HG03045 (cell line): ENCODE results near the gene TRANK1.
"Not testable (repeated sequence)": the region's sequence is repeated elsewhere in the genome, so short reads cannot be mapped to it uniquely, and the experiment has no call there.

Experiments
- ATAC-seq: cut with Tn5 transposase; IDR thresholded peaks from one replicate; pipeline ENCODE4 v1.9.1; 2021; ENCODE audit warnings: mild to moderate bottlenecking, moderate library complexity; ENCODE audit not compliant: unreplicated experiment

Gene TRANK1

GRCh38 chr3:36923523-36923943, 21.3 kb downstream of the TRANK1 start:
- no peak for ATAC-seq

DNA sequence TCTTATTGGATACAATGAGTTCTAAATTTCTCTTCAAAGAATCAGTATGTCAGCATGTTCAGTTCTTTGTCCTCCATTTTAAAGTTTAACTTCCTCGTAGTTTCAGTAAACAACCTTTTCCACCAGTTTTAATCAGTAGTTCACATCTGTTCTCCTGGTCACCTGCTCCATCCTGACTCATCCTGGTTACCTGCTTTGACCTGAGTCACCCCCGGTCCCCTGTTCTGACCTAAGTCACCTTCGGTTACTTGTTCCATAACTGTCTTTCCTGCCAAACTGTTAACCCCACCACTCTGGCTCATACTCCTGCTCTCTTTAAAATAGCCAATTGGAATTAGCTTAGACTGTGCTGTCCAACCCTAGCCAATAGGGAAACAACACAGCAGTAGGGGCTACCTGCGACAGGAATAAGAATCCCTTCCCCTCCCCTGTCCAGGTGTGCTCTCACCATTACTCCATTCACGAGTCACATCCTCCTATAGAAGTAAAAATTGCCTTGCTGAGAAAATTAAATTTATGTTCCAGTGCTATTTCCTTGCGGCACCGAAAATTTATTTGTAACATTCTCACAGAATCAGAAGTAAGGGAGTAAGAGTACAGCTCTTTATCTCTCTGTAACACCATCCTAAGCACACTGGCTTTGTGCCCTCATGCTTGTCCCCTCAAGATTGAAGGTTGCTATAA, 23.8 kb downstream of the TRANK1 start:
- ATAC-seq = no peak

- no peak for ATAC-seq
These were observed 25.3 kb downstream of the TRANK1 start for GRCh38 chr3:36919439-36920160.

- peak; percentile 79 for ATAC-seq
These were observed 26.8 kb downstream of the TRANK1 start for GRCh38 chr3:36918050-36918449.

DNA sequence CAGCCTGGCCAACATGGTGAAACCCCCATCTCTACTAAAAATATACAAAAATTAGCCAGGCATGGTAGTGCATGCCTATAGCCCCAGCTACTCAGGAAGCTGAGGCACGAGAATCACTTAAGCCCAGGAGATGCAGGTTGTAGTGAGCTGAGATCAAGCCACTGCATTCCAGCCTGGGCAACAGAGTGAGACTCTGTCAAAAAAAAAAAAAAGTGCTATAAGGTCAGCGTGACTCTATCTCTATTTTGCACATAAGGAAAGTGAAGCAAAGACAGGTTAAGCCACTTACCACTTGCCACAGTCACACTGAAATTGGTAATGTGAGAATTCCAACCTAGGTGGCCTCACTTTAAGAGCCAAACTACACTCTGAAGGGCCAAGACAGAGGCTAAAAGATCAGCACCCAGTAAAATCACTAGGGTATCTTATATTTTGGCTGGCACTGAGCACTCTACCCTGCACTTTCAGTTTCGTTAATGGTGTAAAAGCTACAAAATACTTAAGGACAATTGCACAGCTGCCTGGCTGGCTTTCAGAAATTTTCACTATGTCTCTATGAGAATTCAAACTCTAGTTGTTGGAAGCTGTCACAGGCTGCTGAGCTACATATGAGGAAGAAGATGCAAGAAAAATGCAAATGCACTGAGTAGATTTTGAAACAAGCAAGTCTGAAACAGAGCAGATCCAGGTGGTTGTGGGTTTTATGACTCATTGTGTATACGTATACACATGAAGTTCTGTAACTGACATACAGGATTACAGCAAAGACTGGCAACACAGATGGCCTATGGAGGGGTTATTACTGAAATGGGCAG, 32.7 kb downstream of the TRANK1 start:
- ATAC-seq = peak; percentile 95

DNA sequence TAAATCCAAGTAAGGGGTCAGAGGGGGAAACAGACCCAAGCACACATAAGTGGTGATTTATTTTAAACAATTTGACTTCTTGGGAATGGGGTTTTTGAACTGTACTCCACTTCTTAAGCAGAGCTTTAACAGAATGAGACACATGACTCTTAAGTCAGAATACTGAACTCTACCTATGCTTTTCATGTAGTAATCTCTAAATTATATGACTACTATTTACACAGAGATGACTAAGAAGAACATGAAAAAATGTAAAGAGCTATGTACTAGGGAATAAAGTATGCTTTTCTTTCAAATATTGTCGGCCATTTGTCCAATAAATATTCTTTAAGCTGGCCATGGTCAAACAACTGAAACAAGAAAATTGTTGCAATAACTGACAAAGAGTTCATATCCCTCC, 35.2 kb downstream of the TRANK1 start:
- no peak for ATAC-seq

GRCh38 chr3:36909181-36909580, 35.7 kb downstream of the TRANK1 start:
- ATAC-seq = no peak

DNA sequence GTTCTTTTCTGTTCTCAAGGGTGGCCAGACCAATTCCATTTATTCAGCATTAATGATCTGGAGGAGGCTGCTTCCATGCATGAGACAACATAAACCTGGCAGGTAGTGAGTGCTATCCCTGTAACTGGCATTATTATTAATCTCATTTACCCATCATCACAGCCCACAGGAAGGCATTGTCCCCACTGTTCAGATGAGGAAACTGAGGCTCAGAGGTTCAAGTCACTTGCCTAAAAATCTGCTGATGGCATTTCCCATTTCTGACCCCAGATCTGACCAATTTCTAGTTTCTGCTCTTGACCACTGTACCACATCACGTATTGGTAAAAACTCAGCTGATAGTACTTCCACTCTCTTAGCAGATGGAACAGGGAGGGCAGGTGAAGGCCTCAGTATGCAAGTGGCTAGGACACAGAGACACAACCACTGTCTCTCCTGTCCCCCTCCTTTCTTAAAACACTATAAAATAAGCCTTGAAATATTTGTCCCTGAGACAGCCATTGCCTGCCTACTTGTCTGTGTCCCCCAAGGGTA, 36.1 kb downstream of the TRANK1 start:
- no peak for ATAC-seq

- no peak for ATAC-seq
These were observed 36.8 kb downstream of the TRANK1 start for GRCh38 chr3:36907911-36908646.

GRCh38 chr3:36906504-36907149, 38.2 kb downstream of the TRANK1 start:
- ATAC-seq = no peak

- no peak for ATAC-seq
These were observed 39.3 kb downstream of the TRANK1 start for GRCh38 chr3:36905545-36905944.

DNA sequence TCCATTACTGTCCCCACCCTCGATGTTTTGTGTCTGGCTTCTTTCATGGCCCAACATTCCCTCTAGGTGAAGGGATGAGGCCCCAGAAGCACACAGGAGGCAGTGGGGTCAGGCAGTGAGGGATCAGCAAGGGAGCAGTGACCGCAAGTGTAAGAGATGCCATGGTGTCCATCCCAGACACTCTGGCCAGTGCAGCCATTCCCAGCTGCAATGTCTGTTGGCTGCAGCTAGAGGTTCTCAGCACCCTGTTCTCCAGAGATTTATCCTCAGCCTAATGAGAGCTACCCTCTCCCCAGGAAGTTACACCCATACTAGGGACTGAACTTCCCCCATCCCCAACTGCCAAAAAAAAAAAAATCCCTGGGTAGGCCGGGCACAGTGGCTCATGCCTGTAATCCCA, 40.2 kb downstream of the TRANK1 start:
- ATAC-seq = no peak

- not testable (repeated sequence) for ATAC-seq
These were observed 40.8 kb downstream of the TRANK1 start for GRCh38 chr3:36904065-36904464.

DNA sequence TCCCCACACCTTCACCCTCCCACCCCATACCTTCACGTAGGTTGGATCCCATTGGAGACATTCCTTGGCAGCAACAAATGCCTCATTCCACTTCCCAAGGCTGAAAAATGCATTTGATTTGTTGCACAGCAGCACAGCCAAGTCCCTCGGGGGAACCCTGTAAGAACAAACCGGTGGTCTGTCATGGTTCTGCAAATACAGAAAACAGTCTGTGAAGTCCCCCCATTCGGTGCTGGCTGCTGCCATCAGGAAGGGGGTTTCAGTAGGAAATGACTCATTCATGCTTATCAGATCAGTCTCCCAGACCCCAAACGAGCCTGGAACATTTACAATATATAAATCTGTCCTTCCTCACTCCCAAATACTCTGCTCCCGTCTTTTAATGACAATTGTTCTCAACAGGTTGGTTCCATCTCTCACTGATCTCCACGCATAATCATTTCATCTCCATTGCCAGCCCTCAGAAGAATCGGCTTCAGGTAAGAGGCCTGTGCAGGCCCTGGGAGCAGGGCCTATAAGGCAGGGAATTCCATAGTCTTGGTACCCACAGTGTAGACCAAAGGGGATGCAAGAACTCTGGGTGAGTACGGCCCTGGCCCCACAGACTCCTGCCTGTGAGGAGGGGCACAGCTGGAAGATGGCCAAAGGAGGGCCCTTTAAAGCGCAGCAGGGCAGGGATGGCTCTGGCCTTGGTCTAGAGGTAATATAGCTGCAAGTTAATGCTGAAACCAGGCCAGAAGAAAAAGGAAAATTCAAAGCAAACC, 41.6 kb downstream of the TRANK1 start:
- ATAC-seq = no peak

DNA sequence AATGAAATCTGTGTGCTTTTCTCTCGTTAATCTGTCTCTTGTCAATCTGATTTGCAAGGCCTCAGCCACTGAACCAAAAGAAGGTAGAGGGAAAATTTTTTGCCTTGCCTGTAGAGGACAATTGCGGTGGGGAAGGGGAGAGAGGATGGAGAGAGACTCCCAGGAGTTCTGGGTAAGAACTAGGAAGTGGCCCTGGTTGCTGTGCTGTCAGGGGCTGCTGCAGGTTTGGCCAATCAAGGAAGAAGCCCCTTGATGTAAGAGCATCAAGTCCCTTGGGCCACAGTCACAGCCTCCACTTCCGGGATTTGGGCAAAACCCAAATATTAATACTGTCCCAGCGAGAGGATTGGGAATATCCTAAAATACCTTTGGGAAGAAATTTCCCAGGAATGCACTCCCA, 43.3 kb downstream of the TRANK1 start:
- ATAC-seq = no peak

GRCh38 chr3:36900474-36901443, 44.1 kb downstream of the TRANK1 start:
- no peak for ATAC-seq

DNA sequence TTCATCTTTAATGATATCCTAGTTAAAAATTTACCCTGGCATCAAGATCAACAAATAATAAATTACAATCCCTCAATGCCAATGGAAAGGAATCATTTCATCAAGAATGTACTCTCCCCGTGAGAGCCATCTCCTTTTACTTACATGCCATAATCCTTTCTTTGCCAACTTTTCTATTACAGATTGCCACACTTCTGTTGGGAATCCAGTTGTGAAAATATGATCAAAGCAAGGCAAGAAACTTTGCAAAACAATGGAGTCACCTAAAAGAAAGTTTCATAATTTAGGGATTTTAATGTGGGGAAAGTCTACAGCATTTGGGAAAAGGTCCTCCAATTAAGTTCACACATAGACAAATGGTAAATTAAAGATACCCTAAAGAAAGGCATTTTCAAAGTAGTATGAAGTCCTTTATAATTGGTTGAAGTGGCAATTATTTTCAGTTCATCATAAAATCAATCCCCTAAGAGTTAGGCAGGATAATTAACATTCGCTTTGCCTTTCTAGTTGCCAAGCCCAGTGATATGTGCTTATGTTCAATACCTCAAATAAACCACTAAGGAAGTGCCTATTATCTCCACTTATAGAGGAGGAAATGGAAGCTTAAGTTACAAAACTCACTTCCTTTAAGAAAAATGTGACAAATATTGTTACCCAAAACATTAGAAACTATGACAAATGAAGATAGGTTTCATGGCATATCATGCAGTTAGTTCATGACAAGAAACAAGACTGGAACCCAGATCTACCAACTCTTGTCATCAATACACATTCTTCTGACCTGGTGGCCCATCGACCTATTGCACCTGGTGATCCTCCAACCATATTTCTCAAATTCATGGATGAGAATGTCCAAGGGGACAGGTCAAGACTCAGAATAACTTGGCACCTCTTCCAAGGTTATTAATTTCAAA, 49.1 kb downstream of the TRANK1 start:
- ATAC-seq = no peak
